K562 treated with DMSO at 1 percent for 4 hours (cell line): ENCODE data around the gene ARL14EP. TPM values are rescaled to one million over a fixed set of nuclear protein-coding genes. Genes with fewer than 3 reads are reported as not detected.

Experiments used
- total RNA-seq: library from RNA; unstranded; fragments of 300-600 nt; gene quantifications from 2 replicates; pipeline ENCODE4 v1.2.3, GENCODE V29; 2022; ENCODE audit not compliant: insufficient read depth

The ARL14EP gene
- total RNA-seq, result 6.1 and 9.6 TPM in 2 replicates

DNA sequence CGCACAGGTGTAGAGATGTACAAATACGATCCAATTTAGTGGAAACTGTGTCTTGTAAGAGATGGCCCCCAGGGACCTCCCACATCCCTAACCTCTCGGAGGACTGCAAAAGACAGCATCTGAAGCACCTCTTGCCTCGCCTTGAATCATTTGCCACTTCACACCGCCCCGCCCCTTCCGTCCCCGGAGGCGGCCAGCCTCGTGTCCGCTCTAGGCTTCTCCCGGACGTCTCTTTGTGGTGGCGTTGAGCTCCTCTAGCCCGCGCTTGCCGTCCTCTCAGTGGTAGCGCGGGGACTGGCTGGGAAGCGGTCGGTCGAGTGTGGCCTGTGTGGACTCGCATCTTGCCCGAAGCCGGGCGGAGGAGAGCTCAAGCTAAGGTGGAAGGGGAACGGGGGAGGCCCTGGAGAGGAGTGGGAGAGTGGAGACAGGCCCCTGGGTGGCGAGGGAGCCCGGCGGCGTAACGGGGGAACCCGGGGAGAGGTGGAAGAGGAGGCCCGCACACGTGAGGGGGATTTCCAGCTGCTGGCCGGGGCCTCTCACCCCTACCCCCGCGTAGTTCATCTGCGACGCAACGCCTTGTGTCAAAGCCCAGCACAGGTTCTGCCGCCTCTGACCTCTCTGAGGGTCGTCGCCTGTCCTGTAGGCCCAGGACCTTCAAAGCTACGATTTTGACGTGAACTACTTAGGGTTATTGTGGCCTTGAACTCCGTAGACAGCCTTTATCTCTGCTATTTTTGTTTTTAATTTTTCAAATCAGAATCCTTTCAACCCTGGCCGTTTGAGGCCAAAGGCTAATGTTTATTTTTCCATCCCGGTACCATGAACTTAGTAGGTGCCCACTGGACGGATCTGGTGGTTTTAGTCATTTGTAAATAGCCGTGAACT lies at the start of gene ARL14EP:
ARL14EP (plus strand) TSS at position 279 of the 885 bp plus-strand sequence. CDS start 7,845 bp downstream, outside the sequence.

Other genes with a start within 250 kb of the ARL14EP start
- gene FSHB, start 92.1 kb upstream of the ARL14EP start, total RNA-seq, result not detected in 2 replicates